Fibroblast of lung (primary cell): ENCODE data around the gene SH2D7. TPM values are rescaled to one million over a fixed set of nuclear protein-coding genes. Genes with fewer than 3 reads are reported as not detected.

ENCODE experiments used
- DNase-seq, 2 donors: peaks; one replicate each; pipeline versions ENCODE4 v3.0.0 to v3.0.0-alpha.2; 2010; ENCODE audit warnings: low read depth in 2 of 2
- H2AFZ ChIP-seq: 2 replicates; pipeline ENCODE4 v1.5.1; 2012; ENCODE audit warnings: low read length, control low read depth, inconsistent platforms
- H3K27ac ChIP-seq: 2 replicates; pipeline ENCODE4 v1.5.1; 2011; ENCODE audit warnings: low read length, control low read depth; ENCODE audit not compliant: insufficient read depth
- H3K27me3 ChIP-seq: 2 replicates; pipeline ENCODE4 v1.5.1; 2011; ENCODE audit warnings: mild to moderate bottlenecking, low read length; ENCODE audit not compliant: control insufficient read depth, insufficient read depth
- H3K36me3 ChIP-seq: 2 replicates; pipeline ENCODE4 v1.5.1; 2011; ENCODE audit warnings: low read length; ENCODE audit not compliant: control insufficient read depth, insufficient read depth
- H3K4me1 ChIP-seq: 2 replicates; pipeline ENCODE4 v1.5.1; 2011; ENCODE audit warnings: low read length; ENCODE audit not compliant: control insufficient read depth, insufficient read depth; ENCODE audit errors: extremely low read depth
- H3K4me2 ChIP-seq: 2 replicates; pipeline ENCODE4 v1.5.1; 2011; ENCODE audit warnings: low read length, control low read depth; ENCODE audit not compliant: insufficient read depth; ENCODE audit errors: extremely low read depth
- H3K4me3 ChIP-seq, 4 experiments: fragments of 200-600 bp in 1 of 4; sonication (generic) in 1 of 4; replicated peaks in 1 of 4; 2 replicates each; pipeline ENCODE4 v1.5.1; 2011 to 2016; ENCODE audit warnings: low read length in 4 of 4, low read depth in 3 of 4, mild to moderate bottlenecking in 3 of 4, control low read depth in 2 of 4, inconsistent platforms in 1 of 4, mixed read lengths in 1 of 4; ENCODE audit not compliant: insufficient read depth in 1 of 4; ENCODE audit errors: control extremely low read depth in 1 of 4
- H3K79me2 ChIP-seq: 2 replicates; pipeline ENCODE4 v1.5.1; 2012; ENCODE audit warnings: mild to moderate bottlenecking, low read length, inconsistent platforms; ENCODE audit not compliant: control insufficient read depth, insufficient read depth
- H3K9ac ChIP-seq: 2 replicates; pipeline ENCODE4 v1.5.1; 2011; ENCODE audit warnings: mild to moderate bottlenecking, low read length, control low read depth; ENCODE audit not compliant: insufficient read depth
- H3K9me3 ChIP-seq: 2 replicates; pipeline ENCODE4 v1.5.1; 2012; ENCODE audit warnings: low read depth, low read length; ENCODE audit not compliant: control insufficient read depth, insufficient read depth
- H4K20me1 ChIP-seq: 2 replicates; pipeline ENCODE4 v1.5.1; 2011; ENCODE audit warnings: low read length; ENCODE audit not compliant: control insufficient read depth, insufficient read depth; ENCODE audit errors: extremely low read depth
- CTCF ChIP-seq, 2 donors: IDR thresholded peaks in 1 of 2; conservative IDR thresholded peaks in 1 of 2; 1 replicate in 1 of 2; 2 replicates in 1 of 2; pipeline ENCODE4 v1.5.1; 2011 to 2012; ENCODE audit warnings: low read length in 2 of 2, control low read depth in 1 of 2, inconsistent platforms in 1 of 2, low read depth in 1 of 2, mild to moderate bottlenecking in 1 of 2
- EZH2 ChIP-seq: IDR thresholded peaks from 2 replicates; pipeline ENCODE4 v1.5.1; 2012; ENCODE audit warnings: low read length, control low read depth, mild to moderate bottlenecking; ENCODE audit errors: missing control alignments
- polyA plus RNA-seq, 2 donors: library from polyadenylated mRNA; depleted of rRNA in 1 of 2; stranded (reverse) in 1 of 2; unstranded in 1 of 2; fragments of >200 nt; gene quantifications; 2 replicates each; pipeline ENCODE4 v1.2.1, GENCODE V29; 2011 to 2012; ENCODE audit warnings: missing spikeins in 1 of 2
- total RNA-seq: library from RNA; depleted of rRNA; stranded (reverse); fragments of >200 nt; gene quantifications from 2 replicates; pipeline ENCODE4 v1.2.1, GENCODE V29; 2014

Gene SH2D7
- total and polyA plus RNA-seq, 2 donors (not counting 1 experiment from before 2014, with no cell fraction given) = 0.03 TPM; not detected in 1

DNA sequence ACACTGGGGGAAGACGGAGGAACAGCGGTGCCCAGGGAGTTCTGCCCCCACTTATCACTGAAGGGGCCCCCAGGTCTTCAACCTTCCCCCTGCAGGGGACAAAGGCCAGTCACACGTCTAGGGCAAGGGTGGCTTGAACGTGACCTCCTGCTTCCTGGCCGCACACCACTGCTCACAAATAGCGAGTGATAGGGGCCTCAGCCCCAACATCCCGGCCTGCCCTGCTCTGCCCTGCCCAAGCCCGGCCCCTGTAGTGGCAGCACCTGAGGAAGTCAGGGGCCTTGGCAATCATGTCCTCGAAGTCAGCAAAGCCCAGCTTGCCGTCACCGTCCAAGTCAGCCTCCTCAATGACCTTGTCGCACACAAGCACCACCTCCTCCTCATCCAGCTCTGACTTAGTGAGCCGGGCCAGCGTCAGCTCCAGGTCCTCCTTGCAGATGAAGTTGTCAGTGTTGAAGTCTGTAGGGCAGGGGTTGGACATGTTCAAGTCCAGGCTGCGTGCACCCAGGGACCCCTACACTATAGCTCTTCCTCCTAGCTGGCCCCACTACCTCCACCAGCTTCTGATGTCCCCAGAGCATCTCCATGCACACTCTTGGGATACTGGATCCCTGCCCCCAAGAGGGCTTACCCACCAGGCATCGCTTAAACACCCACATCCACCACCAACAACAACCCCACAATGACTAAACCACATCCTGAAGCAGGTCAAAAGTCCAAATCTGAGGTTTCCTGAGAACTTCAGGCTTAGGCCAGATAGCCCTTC is 13.3 kb downstream of the SH2D7 start:
- H4K20me1 ChIP-seq = no peaks in the 10 kb centered on the region
- peaks cover 3% of the 10 kb centered on the region for H3K4me1 ChIP-seq
- no peak overlapping the region for H3K4me3 ChIP-seq
- H3K9me3 ChIP-seq = no peaks in the 10 kb centered on the region
- H3K27ac ChIP-seq = no peak overlapping the region
- no peak overlapping the region for H3K4me2 ChIP-seq
- no peaks in the 10 kb centered on the region for H3K79me2 ChIP-seq
- H2AFZ ChIP-seq = no peak overlapping the region
- H3K27me3 ChIP-seq = peaks cover 3% of the 10 kb centered on the region
- no peak overlapping the region for H3K9ac ChIP-seq
- DNase-seq = peak in 1 of 2 donors; percentile 17
- no peaks in the 10 kb centered on the region for H3K36me3 ChIP-seq
- TF ChIP-seq EZH2 (no peak), CTCF (conservative IDR thresholded peaks at IDR 0.05 in 1 of 2, IDR thresholded peaks at IDR 0.05 in 1 of 2; ENCODE audit: low read depth in 1 of 2, low read length in 2 of 2) (no peak)

DNA sequence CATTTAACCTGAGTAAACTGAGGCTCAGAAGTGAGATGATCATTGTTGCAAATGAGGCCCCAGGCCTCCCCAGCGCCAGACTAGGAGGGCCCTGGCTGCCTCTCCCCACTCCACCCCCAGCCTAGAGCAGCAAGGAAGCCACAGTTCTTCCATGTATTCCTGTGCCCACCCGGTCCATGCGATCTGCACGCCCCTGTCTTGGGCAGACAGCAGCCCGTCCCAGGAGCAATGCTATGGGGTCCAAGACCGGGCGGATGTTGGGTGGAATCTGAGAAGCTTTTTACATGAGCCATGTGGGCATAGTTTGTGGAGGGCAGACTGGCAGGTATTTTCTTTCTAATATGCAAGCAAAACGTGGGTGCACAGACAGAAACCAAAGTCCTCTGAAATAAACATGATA is 15.1 kb downstream of the SH2D7 start:
- Histone ChIP-seq H4K20me1 (no peaks in the 10 kb centered on the region), H3K4me1 (peaks cover 3% of the 10 kb centered on the region), H3K4me3 (no peak overlapping the region), H2AFZ (no peak overlapping the region), H3K9me3 (no peaks in the 10 kb centered on the region), H3K4me2 (no peak overlapping the region), H3K79me2 (no peaks in the 10 kb centered on the region), H3K36me3 (no peaks in the 10 kb centered on the region), H3K27me3 (peaks cover 3% of the 10 kb centered on the region), H3K9ac (no peak overlapping the region), H3K27ac (no peak overlapping the region)
- DNase-seq = no peak
- TF ChIP-seq EZH2 = no peak
- TF ChIP-seq CTCF (conservative IDR thresholded peaks at IDR 0.05 in 1 of 2, IDR thresholded peaks at IDR 0.05 in 1 of 2; ENCODE audit: low read depth in 1 of 2, low read length in 2 of 2) = no peak

DNA sequence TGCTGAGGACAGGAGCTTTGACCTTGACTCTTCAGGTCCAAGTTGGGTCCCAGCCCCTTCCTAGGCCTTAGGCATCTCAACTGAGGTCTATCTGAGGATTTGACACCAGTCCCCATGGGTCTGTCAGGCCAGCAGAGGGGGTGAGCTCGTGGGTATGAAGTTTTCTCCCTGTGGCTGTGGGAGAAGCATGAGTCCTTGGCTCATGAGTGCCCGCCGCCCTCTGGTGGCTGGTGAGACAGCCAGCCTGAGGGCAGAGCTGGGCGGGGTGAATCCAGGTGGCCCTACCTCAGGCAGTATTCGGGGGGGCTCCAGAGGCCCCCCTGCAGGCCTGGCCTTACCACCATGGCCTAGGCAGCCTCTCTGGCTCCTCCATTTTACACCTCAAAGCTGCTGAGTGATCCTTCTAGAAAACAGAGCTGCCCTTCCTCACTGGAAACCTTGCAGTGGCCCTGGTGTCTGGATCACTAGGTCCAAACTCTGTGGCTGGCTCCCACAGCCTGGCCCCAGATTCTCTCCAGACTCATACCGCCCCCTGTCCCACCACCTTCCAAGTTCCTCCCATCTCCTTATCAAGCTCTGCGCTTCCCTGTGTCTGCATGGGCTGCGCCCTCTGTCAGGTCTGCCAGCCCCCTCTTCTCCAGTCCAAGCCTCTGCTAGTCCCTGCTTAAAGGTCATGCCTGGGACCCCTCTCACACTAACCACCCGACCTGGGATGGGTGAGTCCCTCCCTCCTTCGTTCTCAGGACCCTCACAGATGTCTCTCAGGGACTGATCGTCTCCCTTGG is 16.1 kb downstream of the SH2D7 start:
- Histone ChIP-seq H3K4me1 (peaks cover 3% of the 10 kb centered on the region), H4K20me1 (no peaks in the 10 kb centered on the region), H3K4me3 (no peak overlapping the region), H3K9me3 (no peaks in the 10 kb centered on the region), H3K27ac (no peak overlapping the region), H3K27me3 (peaks cover 3% of the 10 kb centered on the region), H2AFZ (no peak overlapping the region), H3K9ac (no peak overlapping the region), H3K4me2 (no peak overlapping the region), H3K36me3 (no peaks in the 10 kb centered on the region), H3K79me2 (no peaks in the 10 kb centered on the region)
- TF ChIP-seq CTCF (conservative IDR thresholded peaks at IDR 0.05 in 1 of 2, IDR thresholded peaks at IDR 0.05 in 1 of 2; ENCODE audit: low read depth in 1 of 2, low read length in 2 of 2) (peak; percentile 90 to 96), EZH2 (no peak)
- DNase-seq = peak; percentile 75 to 87
